ENCODE data around the gene BMERB1.

Gene BMERB1

DNA sequence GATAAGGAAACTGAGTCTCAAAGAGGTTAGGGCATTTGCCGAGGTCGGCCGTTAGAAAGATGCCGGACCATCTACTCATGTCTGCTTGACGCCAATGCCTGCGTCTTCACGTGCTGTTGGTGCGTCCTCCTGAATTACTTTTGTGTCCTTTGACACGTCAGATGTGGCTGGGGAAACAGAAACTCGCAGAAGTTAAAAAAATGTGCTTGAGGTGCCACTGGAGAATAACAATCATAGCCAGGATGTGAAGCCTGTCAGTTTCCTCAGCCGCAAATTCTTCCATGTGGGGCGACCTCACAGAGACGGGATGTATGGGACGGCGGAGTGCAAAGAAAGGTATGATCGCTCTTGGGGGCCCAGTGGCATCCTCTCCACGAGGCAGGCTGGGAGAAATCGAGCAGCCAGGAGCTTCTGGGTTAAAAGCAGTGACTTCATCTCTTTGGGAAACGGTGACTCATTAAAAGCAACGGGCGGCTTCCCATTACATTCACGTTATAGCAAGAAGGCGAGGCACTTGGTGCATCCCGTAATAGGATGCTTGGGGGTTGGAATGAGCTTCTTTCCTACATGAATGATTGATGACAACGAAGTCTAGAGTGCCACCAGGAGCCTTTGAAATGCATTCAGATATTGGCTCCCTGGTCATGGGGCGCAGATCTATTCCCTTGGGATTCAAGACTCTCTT lies 67.8 kb downstream of the BMERB1 start:
- in situ Hi-C loops (cut with HindIII; ENCODE audit: low pct_unique_long_range_greater_than_20kb, low sequenced_read_pairs) = no loop called here
- TF ChIP-seq JUND (IDR thresholded peaks at IDR 0.05; ENCODE audit: low read depth) = no peak
- DNase-seq (ENCODE audit: low read depth in 1 of 2, low spot score in 1 of 2) = peak in 1 of 2 experiments; percentile 19

DNA sequence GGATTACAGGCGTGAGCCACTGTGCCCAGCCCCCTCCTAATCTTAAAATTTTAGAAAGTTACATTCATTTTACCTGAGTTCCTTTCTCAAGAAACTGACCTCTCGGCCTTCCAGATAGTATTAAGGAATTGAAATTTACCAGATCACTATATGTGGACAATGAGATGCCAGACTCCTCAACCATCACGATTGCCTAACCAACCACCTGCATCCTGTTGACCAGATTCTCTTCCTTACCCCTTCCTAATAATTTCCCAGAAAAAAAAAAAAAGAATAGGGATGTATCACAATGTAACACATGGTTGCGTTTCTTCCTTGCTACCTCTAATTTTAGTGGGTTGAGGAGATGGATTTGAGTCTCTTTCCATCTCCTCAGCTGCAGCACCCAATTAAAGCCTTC lies 72.1 kb downstream of the BMERB1 start:
- in situ Hi-C loops (cut with HindIII; ENCODE audit: low pct_unique_long_range_greater_than_20kb, low sequenced_read_pairs) = no loop called here
- TF ChIP-seq JUND (IDR thresholded peaks at IDR 0.05; ENCODE audit: low read depth) = no peak
- no peak for DNase-seq (ENCODE audit: low read depth in 1 of 2, low spot score in 1 of 2)

DNA sequence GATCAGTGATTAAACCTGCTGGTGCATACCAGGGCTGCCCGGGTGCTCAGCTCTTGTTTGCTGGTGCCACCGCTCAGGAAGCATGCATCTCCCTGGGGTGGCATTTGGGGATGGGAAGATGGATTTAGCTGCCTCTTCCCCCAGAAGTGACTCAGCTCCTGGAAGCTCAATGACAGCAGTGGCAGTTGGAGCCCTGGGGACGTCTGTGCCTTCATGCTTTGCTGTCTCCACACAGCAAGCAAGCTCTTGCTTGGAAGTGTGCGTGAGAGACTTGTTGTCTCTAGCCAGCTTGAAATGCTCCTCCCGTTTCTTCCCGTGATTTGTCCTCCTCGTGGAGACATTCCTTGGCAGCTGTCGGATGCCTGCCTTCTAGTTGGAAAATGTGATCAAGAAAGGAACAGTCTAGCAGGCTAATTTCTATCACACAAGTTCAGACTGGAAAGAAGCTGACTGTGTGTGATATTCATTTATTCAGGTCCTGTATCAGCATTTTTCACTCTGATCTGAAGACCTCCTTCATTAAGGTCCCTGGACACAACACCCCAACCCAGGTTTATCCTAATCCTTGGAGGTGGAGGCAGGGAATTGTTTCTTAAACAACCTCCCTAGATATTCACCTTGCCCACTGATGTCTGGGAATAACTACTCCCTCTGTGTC lies 73.0 kb downstream of the BMERB1 start:
- peak in 1 of 2 experiments; percentile 25 for DNase-seq (ENCODE audit: low read depth in 1 of 2, low spot score in 1 of 2)
- no peak for TF ChIP-seq JUND (IDR thresholded peaks at IDR 0.05; ENCODE audit: low read depth)
- in situ Hi-C loops (cut with HindIII; ENCODE audit: low pct_unique_long_range_greater_than_20kb, low sequenced_read_pairs) = no loop called here

DNA sequence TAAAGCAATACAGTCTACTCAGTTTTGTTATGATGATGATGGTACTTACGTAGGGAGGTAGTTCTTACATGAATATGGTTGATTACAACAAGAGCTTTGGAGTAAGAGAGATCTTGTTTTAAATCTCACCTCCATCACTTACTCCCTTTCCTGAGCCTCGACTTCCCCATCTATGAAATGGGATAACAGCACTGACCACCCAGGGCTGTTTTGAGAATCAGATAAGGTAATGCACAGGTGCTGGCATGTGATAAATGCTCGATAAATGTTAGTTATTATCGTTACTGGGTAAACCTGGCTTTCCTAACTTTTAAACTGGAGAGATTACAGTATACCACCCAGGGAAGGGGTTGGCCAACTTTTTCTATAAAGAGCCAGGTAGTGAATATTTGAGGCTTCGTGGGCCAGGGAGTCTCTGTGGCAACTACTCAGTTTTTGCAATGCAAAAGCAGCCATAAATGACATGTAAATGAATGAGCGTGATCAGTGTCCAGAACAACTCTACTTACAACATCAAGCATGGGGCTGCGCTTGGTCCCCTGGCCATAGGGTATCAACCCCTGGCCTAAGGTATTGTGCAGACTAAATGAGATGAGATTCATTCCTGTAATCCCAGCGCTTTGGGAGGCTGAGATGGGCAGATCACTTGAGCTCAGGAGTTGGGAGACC lies 73.7 kb downstream of the BMERB1 start:
- no peak for DNase-seq (ENCODE audit: low read depth in 1 of 2, low spot score in 1 of 2)
- in situ Hi-C loops (cut with HindIII; ENCODE audit: low pct_unique_long_range_greater_than_20kb, low sequenced_read_pairs) = no loop called here

DNA sequence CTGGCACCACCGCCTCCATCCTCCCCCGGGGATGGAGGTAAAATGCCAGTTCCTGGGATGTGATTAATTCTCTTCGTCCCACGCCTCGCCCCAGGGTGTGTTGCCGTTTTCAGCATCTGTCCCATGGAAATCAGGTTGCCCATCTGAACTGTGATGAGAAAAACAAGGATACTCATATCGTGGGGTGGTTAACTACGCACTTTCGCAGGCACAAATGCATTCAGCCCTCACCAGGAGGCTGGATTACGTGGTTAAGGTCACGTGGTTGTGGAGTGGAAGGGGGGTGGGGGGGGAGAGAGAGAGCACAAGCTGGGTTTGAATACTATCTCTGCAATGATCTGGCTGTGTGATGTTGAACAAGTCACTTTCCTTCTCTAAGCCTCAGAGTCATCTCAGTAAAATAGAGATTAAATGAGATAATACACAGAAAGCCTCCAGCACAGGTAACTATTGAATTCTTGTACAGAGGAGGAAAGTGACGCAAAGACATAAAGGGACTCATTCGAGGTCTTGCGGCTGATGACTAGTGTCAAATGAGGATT lies 74.7 kb downstream of the BMERB1 start:
- TF ChIP-seq JUND (IDR thresholded peaks at IDR 0.05; ENCODE audit: low read depth) = no peak
- DNase-seq (ENCODE audit: low read depth in 1 of 2, low spot score in 1 of 2) = no peak
- in situ Hi-C loops (cut with HindIII; ENCODE audit: low pct_unique_long_range_greater_than_20kb, low sequenced_read_pairs) = no loop called here

More for the DNA sequence above, 73.7 kb downstream of the BMERB1 start:
- no peak for TF ChIP-seq JUND (IDR thresholded peaks at IDR 0.05; ENCODE audit: low read depth)

DNA sequence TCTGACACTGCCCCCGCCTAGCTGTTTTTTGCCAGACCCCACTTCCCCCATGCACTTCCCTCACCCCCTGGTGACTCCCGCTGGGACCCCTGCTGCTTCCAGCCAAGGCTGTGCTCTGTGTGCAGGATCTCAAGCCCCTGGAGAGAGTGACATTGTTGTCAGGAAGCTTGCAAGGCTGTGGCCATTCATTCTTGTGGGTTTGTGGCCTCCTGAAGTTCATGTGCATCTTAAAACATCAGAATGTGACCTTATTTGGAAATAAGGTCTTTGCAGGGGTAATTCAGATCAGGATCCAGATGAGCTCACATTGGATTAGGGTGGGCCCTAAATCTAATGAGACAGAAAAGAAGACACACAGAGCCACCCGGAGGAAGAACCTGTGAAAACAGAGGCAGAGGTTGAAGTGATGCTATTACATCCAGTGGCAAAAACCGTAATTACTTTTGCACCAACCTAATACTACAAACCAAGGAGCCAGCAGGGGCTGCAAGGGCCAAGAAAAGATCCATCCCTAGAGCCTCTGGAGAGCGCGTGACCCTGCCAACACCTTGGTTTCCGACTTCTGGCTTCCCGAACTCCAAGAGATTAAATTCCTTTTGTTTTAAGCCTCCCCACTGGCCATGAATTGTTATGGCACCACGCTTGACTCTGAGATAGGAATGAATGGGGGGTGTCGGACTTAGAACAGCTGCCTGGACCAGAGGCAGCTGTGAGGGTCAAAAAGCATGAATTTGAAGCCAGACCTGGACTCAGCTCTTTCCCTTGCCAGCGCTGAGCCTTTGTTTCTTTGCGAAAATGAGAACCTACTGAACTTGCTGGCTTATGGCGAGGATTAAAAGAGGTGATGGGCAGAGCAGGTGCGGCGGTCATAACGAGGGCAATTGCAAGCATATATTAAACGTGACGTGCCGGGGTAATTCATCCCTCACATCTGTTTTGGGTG lies 75.5 kb downstream of the BMERB1 start:
- TF ChIP-seq JUND (IDR thresholded peaks at IDR 0.05; ENCODE audit: low read depth) = no peak
- in situ Hi-C loops (cut with HindIII; ENCODE audit: low pct_unique_long_range_greater_than_20kb, low sequenced_read_pairs) = no loop called here
- no peak for DNase-seq (ENCODE audit: low read depth in 1 of 2, low spot score in 1 of 2)

DNA sequence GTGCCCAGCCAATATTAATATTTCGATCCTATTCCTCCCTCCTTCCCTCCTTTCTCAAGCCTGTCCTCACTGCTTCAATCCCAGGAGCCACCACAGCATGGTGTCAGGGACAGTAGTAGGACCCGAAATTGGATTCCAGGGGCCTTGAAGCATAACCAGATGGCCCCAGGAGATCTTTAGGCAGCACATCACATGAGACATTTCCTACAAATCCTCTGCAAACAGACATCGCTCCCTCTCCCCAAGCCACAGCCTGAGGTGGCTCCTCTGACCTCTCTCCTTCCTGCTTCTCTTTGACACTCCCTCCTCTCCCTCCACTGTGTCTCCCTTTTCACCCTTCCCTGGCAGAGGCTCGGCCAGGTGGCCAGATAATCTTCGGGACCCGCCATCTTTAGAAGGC lies 76.6 kb downstream of the BMERB1 start:
- in situ Hi-C loops (cut with HindIII; ENCODE audit: low pct_unique_long_range_greater_than_20kb, low sequenced_read_pairs) = no loop called here
- TF ChIP-seq JUND (IDR thresholded peaks at IDR 0.05; ENCODE audit: low read depth) = no peak
- no peak for DNase-seq (ENCODE audit: low read depth in 1 of 2, low spot score in 1 of 2)

DNA sequence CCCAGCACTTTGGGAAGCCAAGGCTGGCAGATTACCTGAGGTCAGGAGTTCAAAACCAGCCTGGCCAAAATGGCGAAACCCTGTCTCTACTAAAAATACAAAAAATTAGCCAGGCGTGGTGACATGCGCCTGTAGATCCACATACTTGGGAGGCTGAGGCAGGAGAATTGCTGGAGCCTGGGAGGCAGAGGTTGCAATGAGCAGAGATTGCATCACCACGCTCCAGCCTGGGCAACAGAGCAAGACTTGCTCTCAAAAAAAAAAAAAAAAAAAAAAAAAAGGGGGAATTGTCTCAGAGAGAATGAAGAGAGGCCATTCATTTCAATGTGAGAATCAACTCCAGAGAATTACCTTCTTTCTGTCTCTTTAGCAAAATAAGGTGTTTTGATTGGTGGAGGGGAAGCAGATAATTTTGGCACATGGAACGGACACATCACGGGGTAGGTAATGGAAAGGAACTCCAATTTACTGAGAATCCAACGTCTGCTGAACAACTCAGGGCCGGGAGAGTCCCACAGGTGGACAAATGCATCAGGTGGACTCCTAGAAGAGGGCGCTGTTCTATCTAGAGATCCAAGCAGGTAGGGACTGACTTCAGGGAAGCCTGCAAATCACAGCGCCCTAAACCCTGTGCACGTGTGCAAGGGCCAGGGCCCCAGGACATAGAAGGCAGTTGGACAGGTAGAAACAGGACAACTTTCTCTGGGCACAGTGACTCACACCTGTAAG lies 77.5 kb downstream of the BMERB1 start:
- no peak for TF ChIP-seq JUND (IDR thresholded peaks at IDR 0.05; ENCODE audit: low read depth)
- DNase-seq (ENCODE audit: low read depth in 1 of 2, low spot score in 1 of 2) = no peak
- in situ Hi-C loops (cut with HindIII; ENCODE audit: low pct_unique_long_range_greater_than_20kb, low sequenced_read_pairs) = no loop called here

DNA sequence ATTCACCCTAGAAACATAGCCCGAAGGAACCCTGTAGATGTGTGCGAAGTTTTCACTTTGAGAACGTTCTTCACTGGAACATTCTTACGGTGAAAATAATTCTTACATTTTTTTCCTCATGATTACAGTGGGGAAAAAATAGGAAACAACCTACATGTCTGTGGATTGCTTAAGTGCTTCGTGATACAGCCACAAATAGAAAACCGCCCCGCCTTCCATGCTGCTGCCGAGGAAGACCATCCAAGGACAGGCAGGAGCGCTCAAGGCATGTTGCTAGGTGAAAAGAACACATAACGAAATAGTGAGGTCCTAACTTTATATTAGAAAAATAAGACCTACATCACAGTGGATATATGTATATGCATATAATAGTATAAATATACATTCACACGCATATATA lies 78.8 kb downstream of the BMERB1 start:
- in situ Hi-C loops (cut with HindIII; ENCODE audit: low pct_unique_long_range_greater_than_20kb, low sequenced_read_pairs) = no loop called here
- no peak for DNase-seq (ENCODE audit: low read depth in 1 of 2, low spot score in 1 of 2)
- TF ChIP-seq JUND (IDR thresholded peaks at IDR 0.05; ENCODE audit: low read depth) = no peak

DNA sequence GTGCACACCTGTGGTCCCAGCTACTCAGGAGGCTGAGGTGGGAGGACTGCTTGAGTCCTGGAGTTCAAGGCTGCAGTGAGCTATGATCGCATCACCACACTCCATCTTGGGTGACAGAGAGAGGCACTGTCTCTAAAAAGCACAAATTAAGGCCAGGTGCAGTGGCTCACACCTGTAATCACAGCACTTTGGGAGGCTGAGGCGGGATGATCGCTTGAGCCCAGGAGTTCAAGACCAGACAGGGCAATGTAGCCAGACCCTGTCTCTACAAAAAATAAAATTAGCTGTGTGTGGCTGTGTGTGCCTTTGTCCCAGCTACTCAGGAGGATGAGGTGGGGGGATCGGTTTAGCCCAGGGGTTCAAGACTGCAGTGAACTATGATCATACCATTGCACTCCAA lies 81.6 kb downstream of the BMERB1 start:
- in situ Hi-C loops (cut with HindIII; ENCODE audit: low pct_unique_long_range_greater_than_20kb, low sequenced_read_pairs) = no loop called here
- no peak for TF ChIP-seq JUND (IDR thresholded peaks at IDR 0.05; ENCODE audit: low read depth)
- DNase-seq (ENCODE audit: low read depth in 1 of 2, low spot score in 1 of 2) = no peak

DNA sequence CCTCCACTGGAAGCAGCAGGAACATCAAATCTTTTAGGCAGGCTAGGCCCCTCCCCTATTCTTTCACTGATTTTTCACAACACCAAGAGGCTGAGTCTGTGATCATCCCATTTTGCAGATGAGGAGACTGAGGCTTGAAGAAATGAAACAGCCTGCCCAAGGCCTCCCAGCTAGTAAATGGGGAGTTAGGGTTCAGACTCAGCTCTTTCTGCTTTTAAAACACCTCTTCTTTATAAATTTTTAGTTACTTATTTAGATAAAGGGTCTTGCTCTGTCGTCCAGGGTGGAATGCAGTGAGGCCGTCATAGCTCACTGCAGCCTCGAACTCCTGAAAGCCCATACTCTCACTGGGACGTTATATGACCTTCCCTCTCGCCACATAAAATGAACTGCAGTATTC lies 82.2 kb downstream of the BMERB1 start:
- in situ Hi-C loops (cut with HindIII; ENCODE audit: low pct_unique_long_range_greater_than_20kb, low sequenced_read_pairs) = no loop called here
- no peak for TF ChIP-seq JUND (IDR thresholded peaks at IDR 0.05; ENCODE audit: low read depth)

More for the DNA sequence above, 82.2 kb downstream of the BMERB1 start:
- DNase-seq (ENCODE audit: low read depth in 1 of 2, low spot score in 1 of 2) = no peak

Measured in T47D (cell line).